Activated B cell treated with CpG ODN at 0.5 μM for 24 hours (primary cell): ENCODE data around the gene SLC35A1. TPM values are rescaled to one million over a fixed set of nuclear protein-coding genes. Genes with fewer than 3 reads are reported as not detected.
"Not testable (repeated sequence)": the region's sequence is repeated elsewhere in the genome, so short reads cannot be mapped to it uniquely, and the experiment has no call there.

ENCODE experiments used
- ATAC-seq: fragments of 200-7000 bp; cut with Tn5 transposase; one replicate; pipeline ENCODE4 v1.10.0; 2021; ENCODE audit warnings: low read depth, mild to moderate bottlenecking, moderate library complexity
- CTCF ChIA-PET: fragments of 350-600 bp; sonication (Branson Sonifier 250); formaldehyde crosslinking; loops from one replicate; lab custom pipeline; 2021; ENCODE audit warnings: antibody characterized with exemption; lab: Charles Lee
- POLR2A ChIA-PET: fragments of 350-600 bp; sonication (Branson Sonifier 250); formaldehyde crosslinking; loops from one replicate; lab custom pipeline; 2021; ENCODE audit warnings: antibody characterized with exemption; lab: Charles Lee
- DNase-seq: peaks from one replicate; pipeline ENCODE4 v3.0.0; 2022
- H3K27ac Mint-ChIP-seq: one replicate; pipeline ENCODE4 v1.8.0; 2020; ENCODE audit warnings: mixed read lengths
- H3K27me3 Mint-ChIP-seq: one replicate; pipeline ENCODE4 v1.8.0; 2021; ENCODE audit warnings: mixed read lengths
- H3K36me3 Mint-ChIP-seq: one replicate; pipeline ENCODE4 v1.8.0; 2021; ENCODE audit warnings: low read depth, mixed read lengths
- H3K4me1 Mint-ChIP-seq: one replicate; pipeline ENCODE4 v1.8.0; 2021; ENCODE audit warnings: mixed read lengths
- H3K4me3 Mint-ChIP-seq: one replicate; pipeline ENCODE4 v1.8.0; 2020; ENCODE audit warnings: mild to moderate bottlenecking, mixed read lengths
- H3K9me3 Mint-ChIP-seq: one replicate; pipeline ENCODE4 v1.8.0; 2020; ENCODE audit warnings: mixed read lengths
- CTCF ChIP-seq: fragments of 200-600 bp; IDR thresholded peaks from one replicate; pipeline ENCODE4 v1.8.0; 2022; ENCODE audit warnings: antibody characterized with exemption, mild to moderate bottlenecking
- intact Hi-C: fragments of 100-400 bp; cut with micrococcal nuclease; formaldehyde crosslinking; loops from one replicate; pipeline ENCODE4 v1.15.1; 2024
- total RNA-seq: library from RNA; stranded (reverse); gene quantifications from 2 replicates; pipeline ENCODE4 v1.2.3, GENCODE V29; 2022

The SLC35A1 gene
- total RNA-seq, 1 donor from 2014 or later, result 8.7 TPM

DNA sequence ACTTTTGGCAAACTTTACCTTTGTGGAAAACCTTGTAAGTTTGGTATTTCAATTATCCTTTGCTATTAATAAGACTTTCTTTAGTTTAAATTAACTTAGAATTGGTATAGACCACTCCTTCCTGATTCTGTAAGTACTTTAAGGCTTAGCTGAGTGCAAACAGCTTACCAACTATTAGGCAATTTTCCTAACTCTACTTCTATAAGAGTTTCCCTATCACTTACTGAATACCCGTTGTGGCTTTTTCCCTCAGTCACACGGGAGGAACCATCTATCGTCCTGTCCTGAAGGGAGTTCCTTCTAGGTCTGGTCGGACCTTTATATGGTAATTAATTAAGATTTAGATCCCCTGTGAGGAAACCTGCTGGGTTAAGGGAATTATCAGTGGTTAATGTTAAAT is 9.6 kb downstream of the SLC35A1 start:
- peaks cover 41% of the 10 kb centered on the region for H3K36me3 Mint-ChIP-seq
- ChIA-PET CTCF (no interaction called here), POLR2A (no interaction called here)
- intact Hi-C loops, result no loop called here
- H3K9me3 Mint-ChIP-seq, result no peaks in the 10 kb centered on the region
- H3K27me3 Mint-ChIP-seq, result no peaks in the 10 kb centered on the region
- no peak overlapping the region for H3K4me3 Mint-ChIP-seq
- ATAC-seq, result no peak
- no peak for TF ChIP-seq CTCF
- H3K27ac Mint-ChIP-seq, result no peak overlapping the region
- no peak for DNase-seq
- H3K4me1 Mint-ChIP-seq, result no peaks in the 10 kb centered on the region

DNA sequence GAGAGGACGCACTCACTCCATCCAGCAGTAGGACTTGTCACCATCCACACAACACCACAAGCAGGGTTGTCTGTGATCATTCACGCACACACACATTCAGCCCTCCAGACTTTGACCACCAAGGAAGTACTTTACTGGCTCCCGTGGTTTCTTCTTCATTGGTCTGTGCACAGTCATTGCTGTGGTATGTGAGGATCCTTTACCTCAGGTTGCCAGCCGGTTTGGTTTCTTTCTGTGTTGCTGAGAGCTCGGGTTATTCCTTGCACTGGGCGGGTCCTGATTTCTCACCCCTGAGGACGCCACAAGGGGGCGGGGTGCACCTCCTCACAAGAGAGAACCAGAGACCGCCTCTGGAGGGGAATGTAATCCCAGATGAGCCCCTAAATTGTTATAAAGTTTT is 11.2 kb downstream of the SLC35A1 start:
- ChIA-PET POLR2A (no interaction called here), CTCF (no interaction called here)
- Mint-ChIP-seq H3K27ac (no peak overlapping the region), H3K4me1 (no peaks in the 10 kb centered on the region), H3K4me3 (no peak overlapping the region), H3K27me3 (no peaks in the 10 kb centered on the region), H3K36me3 (peaks cover 31% of the 10 kb centered on the region), H3K9me3 (no peaks in the 10 kb centered on the region)
- intact Hi-C loops, result no loop called here
- ATAC-seq (no peak), DNase-seq (no peak)
- TF ChIP-seq CTCF, result no peak

DNA sequence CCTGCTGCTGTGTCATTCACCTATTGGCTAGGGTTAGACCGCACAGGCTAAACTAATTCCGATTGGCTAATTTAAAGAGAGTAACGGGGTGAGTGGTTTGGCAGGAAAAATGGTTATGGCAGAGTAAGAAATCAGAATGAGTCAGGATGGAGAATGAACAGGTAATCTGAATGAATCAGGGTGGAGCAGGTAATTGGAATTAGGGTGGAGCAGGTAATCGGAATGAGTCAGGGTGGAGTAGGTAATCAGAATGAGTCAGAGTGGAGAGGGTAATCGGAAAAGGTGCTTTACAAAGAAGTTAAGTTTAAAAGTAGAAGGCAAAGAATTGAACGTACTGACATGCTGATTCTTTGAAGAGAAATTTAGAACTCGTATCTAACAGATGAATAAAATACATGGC is 11.7 kb downstream of the SLC35A1 start:
- Mint-ChIP-seq H3K4me1 (no peaks in the 10 kb centered on the region), H3K36me3 (peaks cover 27% of the 10 kb centered on the region), H3K9me3 (no peaks in the 10 kb centered on the region), H3K27me3 (no peaks in the 10 kb centered on the region), H3K27ac (no peak overlapping the region), H3K4me3 (no peak overlapping the region)
- CTCF ChIA-PET, result no interaction called here
- POLR2A ChIA-PET, result no interaction called here
- no peak for TF ChIP-seq CTCF
- ATAC-seq (no peak), DNase-seq (no peak)
- intact Hi-C loops, result no loop called here

- intact Hi-C loops, result no loop called here
- Mint-ChIP-seq H3K27me3 (no peaks in the 10 kb centered on the region), H3K4me1 (no peaks in the 10 kb centered on the region), H3K4me3 (no peak overlapping the region), H3K27ac (no peak overlapping the region), H3K9me3 (no peaks in the 10 kb centered on the region), H3K36me3 (peaks cover 19% of the 10 kb centered on the region)
- ChIA-PET POLR2A (no interaction called here), CTCF (no interaction called here)
- DNase-seq (no peak), ATAC-seq (no peak)
- TF ChIP-seq CTCF, result no peak
Observed at GRCh38 chr6:87487555-87487954, 14.8 kb downstream of the SLC35A1 start.

- CTCF ChIA-PET, intact Hi-C loops, H3K9me3 Mint-ChIP-seq, H3K27ac Mint-ChIP-seq, H3K4me3 Mint-ChIP-seq, DNase-seq, ATAC-seq, H3K27me3 Mint-ChIP-seq, H3K4me1 Mint-ChIP-seq: not testable (repeated sequence)
- POLR2A ChIA-PET, result interaction anchor here (0.7 kb wide), 1 partner anchor 202 kb away, joined by 3 read pairs; no protein-coding TSS in a partner anchor
- peaks cover 18% of the 10 kb centered on the region for H3K36me3 Mint-ChIP-seq
Observed at GRCh38 chr6:87489326-87489725, 16.6 kb downstream of the SLC35A1 start.
